WTC11 (cell line): ENCODE measurements around the gene HNRNPUL2. TPM values are rescaled to one million over a fixed set of nuclear protein-coding genes. Genes with fewer than 3 reads are reported as not detected.

Experiments
- AFF4 ChIP-seq: sonication (generic); formaldehyde crosslinking; IDR thresholded peaks from 2 replicates; pipeline ENCODE4 v1.8.1; 2023; ENCODE audit warnings: mild to moderate bottlenecking, missing genetic modification reagents, borderline replicate concordance
- ARID4B ChIP-seq: sonication (generic); formaldehyde crosslinking; IDR thresholded peaks from 2 replicates; pipeline ENCODE4 v1.8.0; 2023; ENCODE audit warnings: missing genetic modification reagents, mild to moderate bottlenecking, borderline replicate concordance
- ATF1 ChIP-seq: sonication (generic); formaldehyde crosslinking; IDR thresholded peaks from 2 replicates; pipeline ENCODE4 v1.8.1; 2023; ENCODE audit warnings: mild to moderate bottlenecking, moderate library complexity, missing genetic modification reagents
- CREM ChIP-seq: sonication (generic); formaldehyde crosslinking; IDR thresholded peaks from 2 replicates; pipeline ENCODE4 v1.8.1; 2022; ENCODE audit warnings: mild to moderate bottlenecking, missing genetic modification reagents, moderate library complexity
- E2F4 ChIP-seq: sonication (generic); formaldehyde crosslinking; IDR thresholded peaks from 2 replicates; pipeline ENCODE4 v1.8.1; 2022; ENCODE audit warnings: low read depth, mild to moderate bottlenecking, moderate library complexity, missing genetic modification reagents, borderline replicate concordance
- ELF4 ChIP-seq: sonication (generic); formaldehyde crosslinking; IDR thresholded peaks from 2 replicates; pipeline ENCODE4 v1.8.1; 2022; ENCODE audit warnings: low read depth, mild to moderate bottlenecking, moderate library complexity, missing genetic modification reagents
- ESRRA ChIP-seq: sonication (generic); formaldehyde crosslinking; IDR thresholded peaks from 2 replicates; pipeline ENCODE4 v1.8.1; 2022; ENCODE audit warnings: mild to moderate bottlenecking, missing genetic modification reagents, borderline replicate concordance
- IRF2 ChIP-seq: sonication (generic); formaldehyde crosslinking; IDR thresholded peaks from 2 replicates; pipeline ENCODE4 v1.8.0; 2022; ENCODE audit warnings: low read depth, missing genetic modification reagents, borderline replicate concordance
- JAZF1 ChIP-seq: fragments of 250-450 bp; sonication (Bioruptor Pico); IDR thresholded peaks from 2 replicates; pipeline ENCODE4 v1.9.0; 2021; ENCODE audit warnings: moderate library complexity, mild to moderate bottlenecking, inconsistent platforms
- JUN ChIP-seq: sonication (generic); formaldehyde crosslinking; IDR thresholded peaks from 2 replicates; pipeline ENCODE4 v1.8.0; 2023; ENCODE audit warnings: mild to moderate bottlenecking, missing genetic modification reagents
- MYBL2 ChIP-seq: sonication (generic); formaldehyde crosslinking; IDR thresholded peaks from 2 replicates; pipeline ENCODE4 v1.8.1; 2023; ENCODE audit warnings: mild to moderate bottlenecking, moderate library complexity, missing genetic modification reagents
- NFYB ChIP-seq: sonication (generic); formaldehyde crosslinking; conservative IDR thresholded peaks from 2 replicates; pipeline ENCODE4 v1.8.0; 2022; ENCODE audit warnings: low read depth, missing genetic modification reagents
- NR2C2 ChIP-seq: sonication (generic); formaldehyde crosslinking; IDR thresholded peaks from 2 replicates; pipeline ENCODE4 v1.8.0; 2022; ENCODE audit warnings: mild to moderate bottlenecking, missing genetic modification reagents
- STAT6 ChIP-seq: sonication (generic); formaldehyde crosslinking; conservative IDR thresholded peaks from 2 replicates; pipeline ENCODE4 v1.8.1; 2023; ENCODE audit warnings: mild to moderate bottlenecking, low read depth, missing genetic modification reagents, moderate library complexity
- TEAD4 ChIP-seq: sonication (generic); formaldehyde crosslinking; IDR thresholded peaks from 2 replicates; pipeline ENCODE4 v1.8.0; 2022; ENCODE audit warnings: mild to moderate bottlenecking, missing genetic modification reagents
- USF2 ChIP-seq: sonication (generic); formaldehyde crosslinking; IDR thresholded peaks from 2 replicates; pipeline ENCODE4 v1.8.1; 2023; ENCODE audit warnings: mild to moderate bottlenecking, missing genetic modification reagents, moderate library complexity
- ZNF263 ChIP-seq: sonication (generic); formaldehyde crosslinking; IDR thresholded peaks from 2 replicates; pipeline ENCODE4 v1.8.1; 2022; ENCODE audit warnings: low read depth, mild to moderate bottlenecking, moderate library complexity, missing genetic modification reagents
- ZNF281 ChIP-seq: sonication (generic); formaldehyde crosslinking; IDR thresholded peaks from 2 replicates; pipeline ENCODE4 v1.8.0; 2023; ENCODE audit warnings: mild to moderate bottlenecking, missing genetic modification reagents
- ZNF512 ChIP-seq: sonication (generic); formaldehyde crosslinking; IDR thresholded peaks from 2 replicates; pipeline ENCODE4 v1.8.1; 2022; ENCODE audit warnings: missing genetic modification reagents, borderline replicate concordance
- total RNA-seq: library from RNA; stranded (reverse); gene quantifications from 3 replicates; pipeline ENCODE4 v1.2.3, GENCODE V29; 2021

The HNRNPUL2 gene
- total RNA-seq, 1 experiment from 2014 or later: 42.1 TPM

- TF ChIP-seq ARID4B (no peak), IRF2 (no peak), ZNF281 (CRISPR knock-in tag) (peak; percentile 79), ZNF263 (CRISPR knock-in tag) (no peak), STAT6 (CRISPR knock-in tag) (no peak), MYBL2 (0 out of 2 replicates have a peak, but pooled peaks have one; percentile 39), ATF1 (CRISPR knock-in tag) (no peak), NFYB (CRISPR knock-in tag) (peak; percentile 46; the same call in 1 of the 2 replicates), ELF4 (CRISPR knock-in tag) (no peak), ESRRA (CRISPR knock-in tag) (no peak), TEAD4 (no peak), JAZF1 (CRISPR knock-in tag) (no peak), NR2C2 (CRISPR knock-in tag) (no peak), JUN (CRISPR knock-in tag) (no peak), USF2 (CRISPR knock-in tag) (0 out of 2 replicates have a peak, but pooled peaks have one; percentile 8), CREM (CRISPR knock-in tag) (no peak), E2F4 (CRISPR knock-in tag) (no peak), AFF4 (CRISPR knock-in tag) (0 out of 2 replicates have a peak, but pooled peaks have one; percentile 32), ZNF512 (CRISPR knock-in tag) (0 out of 2 replicates have a peak, but pooled peaks have one; percentile 61)
These were observed 30.9 kb upstream of the HNRNPUL2 start (continued) for GRCh38 chr11:62757846-62758788.
